Loucy (cell line): ENCODE results near the gene ABCB9.

Source experiments
- H2AFZ ChIP-seq: fragments of 200-600 bp; sonication (generic); 2 replicates; pipeline ENCODE4 v1.6.0; 2016; ENCODE audit warnings: antibody characterized with exemption, mild to moderate bottlenecking, low read length, moderate library complexity
- H3F3A ChIP-seq: fragments of 200-600 bp; 2 replicates; pipeline ENCODE4 v1.6.0; 2016; ENCODE audit warnings: antibody characterized with exemption, low read depth, mild to moderate bottlenecking
- H3K27me3 ChIP-seq: fragments of 200-600 bp; sonication (generic); 2 replicates; pipeline ENCODE4 v1.6.1; 2014; ENCODE audit warnings: low read length, mild to moderate bottlenecking; ENCODE audit not compliant: insufficient read depth, poor library complexity, severe bottlenecking
- H3K36me3 ChIP-seq: fragments of 200-600 bp; sonication (generic); 2 replicates; pipeline ENCODE4 v1.6.1; 2016; ENCODE audit warnings: low read length; ENCODE audit not compliant: insufficient read depth
- H3K4me1 ChIP-seq: fragments of 200-600 bp; sonication (generic); 2 replicates; pipeline ENCODE4 v1.5.1; 2014; ENCODE audit warnings: low read length, mild to moderate bottlenecking; ENCODE audit not compliant: insufficient read depth, poor library complexity, severe bottlenecking
- H3K4me2 ChIP-seq: fragments of 200-600 bp; sonication (generic); 2 replicates; pipeline ENCODE4 v1.6.0; 2014; ENCODE audit warnings: antibody characterized with exemption, low read length, low read depth, mild to moderate bottlenecking; ENCODE audit not compliant: poor library complexity, severe bottlenecking
- H3K4me3 ChIP-seq: fragments of 200-600 bp; sonication (generic); 2 replicates; pipeline ENCODE4 v1.5.1; 2014; ENCODE audit warnings: low read length, mild to moderate bottlenecking, mixed read lengths; ENCODE audit not compliant: poor library complexity, severe bottlenecking
- H3K79me2 ChIP-seq: fragments of 200-600 bp; sonication (generic); 2 replicates; pipeline ENCODE4 v1.6.1; 2014; ENCODE audit warnings: low read length; ENCODE audit not compliant: insufficient read depth
- H3K9ac ChIP-seq: fragments of 200-600 bp; sonication (generic); 2 replicates; pipeline ENCODE4 v1.6.0; 2014; ENCODE audit warnings: mild to moderate bottlenecking, low read depth, low read length, moderate library complexity; ENCODE audit not compliant: poor library complexity, severe bottlenecking
- H3K9me2 ChIP-seq: fragments of 200-600 bp; sonication (generic); replicated peaks from 2 replicates; pipeline ENCODE4 v1.6.1; 2016; ENCODE audit warnings: low read depth, low read length, mixed read lengths
- H3K9me3 ChIP-seq: fragments of 200-600 bp; sonication (generic); 2 replicates; pipeline ENCODE4 v1.6.1; 2014; ENCODE audit warnings: mild to moderate bottlenecking, antibody characterized with exemption, low read length, low read depth; ENCODE audit not compliant: insufficient read depth
- H4K20me1 ChIP-seq: fragments of 200-600 bp; sonication (generic); 2 replicates; pipeline ENCODE4 v1.6.0; 2014; ENCODE audit warnings: antibody characterized with exemption, low read length, mild to moderate bottlenecking; ENCODE audit not compliant: insufficient read depth, poor library complexity, severe bottlenecking
- CTCF ChIP-seq: fragments of 200-600 bp; sonication (generic); conservative IDR thresholded peaks from 2 replicates; pipeline ENCODE4 v1.5.1; 2014; ENCODE audit warnings: mild to moderate bottlenecking, antibody characterized with exemption, low read length
- EZH2phosphoT487 ChIP-seq: fragments of 200-600 bp; IDR thresholded peaks from 2 replicates; pipeline ENCODE4 v1.6.1; 2018; ENCODE audit warnings: antibody characterized with exemption, mild to moderate bottlenecking, moderate library complexity, borderline replicate concordance

Gene ABCB9

GRCh38 chr12:122918827-122919226, 47.4 kb downstream of the ABCB9 start:
- H3K27me3 ChIP-seq: no peaks in the 10 kb centered on the region
- H2AFZ ChIP-seq: no peak overlapping the region
- no peak overlapping the region for H3K9ac ChIP-seq
- H3K4me2 ChIP-seq: no peak overlapping the region
- no peaks in the 10 kb centered on the region for H3K9me2 ChIP-seq
- no peaks in the 10 kb centered on the region for H3F3A ChIP-seq
- H3K9me3 ChIP-seq: no peaks in the 10 kb centered on the region
- no peaks in the 10 kb centered on the region for H3K4me1 ChIP-seq
- TF ChIP-seq CTCF (no peak), EZH2phosphoT487 (no peak)
- H3K36me3 ChIP-seq: no peaks in the 10 kb centered on the region
- H3K79me2 ChIP-seq: no peaks in the 10 kb centered on the region
- no peak overlapping the region for H3K4me3 ChIP-seq
- H4K20me1 ChIP-seq: no peaks in the 10 kb centered on the region

GRCh38 chr12:122917507-122918121, 48.6 kb downstream of the ABCB9 start:
- H3F3A ChIP-seq: no peaks in the 10 kb centered on the region

GRCh38 chr12:122909442-122910288, 56.6 kb downstream of the ABCB9 start:
- Histone ChIP-seq H3K27me3 (no peaks in the 10 kb centered on the region), H3K79me2 (no peaks in the 10 kb centered on the region), H3K9me2 (no peaks in the 10 kb centered on the region), H3K9me3 (no peaks in the 10 kb centered on the region), H3K9ac (no peak overlapping the region), H3K4me1 (no peaks in the 10 kb centered on the region), H4K20me1 (no peaks in the 10 kb centered on the region), H2AFZ (no peak overlapping the region), H3F3A (no peaks in the 10 kb centered on the region), H3K4me2 (no peak overlapping the region), H3K4me3 (no peak overlapping the region), H3K36me3 (no peaks in the 10 kb centered on the region)
- no peak for TF ChIP-seq CTCF
- no peak for TF ChIP-seq EZH2phosphoT487

More at GRCh38 chr12:122917507-122918121, 48.6 kb downstream of the ABCB9 start:
- Histone ChIP-seq H3K9me3 (no peaks in the 10 kb centered on the region), H3K9ac (no peak overlapping the region), H3K36me3 (no peaks in the 10 kb centered on the region), H2AFZ (no peak overlapping the region), H3K4me2 (no peak overlapping the region), H3K27me3 (no peaks in the 10 kb centered on the region), H4K20me1 (no peaks in the 10 kb centered on the region), H3K4me1 (no peaks in the 10 kb centered on the region), H3K79me2 (no peaks in the 10 kb centered on the region), H3K9me2 (no peaks in the 10 kb centered on the region), H3K4me3 (no peak overlapping the region)
- no peak for TF ChIP-seq CTCF
- TF ChIP-seq EZH2phosphoT487: no peak
